Mucosa of descending colon (tissue), 3 donors: ENCODE data around the gene AKR1C3. TPM values are rescaled to one million over a fixed set of nuclear protein-coding genes. Genes with fewer than 3 reads are reported as not detected.

Experiments
- ATAC-seq: fragments of 200-7000 bp; cut with Tn5 transposase; one replicate; pipeline ENCODE4 v1.9.1; 2020; ENCODE audit warnings: mild to moderate bottlenecking, moderate library complexity
- DNase-seq, 3 donors: peaks; one replicate each; pipeline ENCODE4 v3.0.0-alpha.2; 2020
- H3K36me3 ChIP-seq: fragments of 200-600 bp; one replicate; pipeline ENCODE4 v1.8.0; 2021; ENCODE audit warnings: low read depth, mild to moderate bottlenecking
- H3K4me1 ChIP-seq: fragments of 200-600 bp; one replicate; pipeline ENCODE4 v1.8.0; 2021; ENCODE audit warnings: low read depth, mild to moderate bottlenecking
- H3K4me3 ChIP-seq: fragments of 200-600 bp; one replicate; pipeline ENCODE4 v1.8.0; 2021; ENCODE audit warnings: mild to moderate bottlenecking
- H3K9me3 ChIP-seq: fragments of 200-600 bp; one replicate; pipeline ENCODE4 v1.8.0; 2021; ENCODE audit warnings: mild to moderate bottlenecking
- intact Hi-C, 2 donors: fragments of 100-400 bp; cut with DNase I in 1 of 2; cut with micrococcal nuclease in 1 of 2; formaldehyde crosslinking; loops; one replicate each; pipeline versions ENCODE4 v1.11.0 to v1.11.1; 2022; cut with DNase I, micrococcal nuclease
- total RNA-seq, 3 donors: library from RNA; stranded (reverse); fragmentation: NEBNext Ultra II Directional in 2 of 3; extraction: Animal tissue kit (Norgen Biotek cat#: 25700) in 2 of 3; gene quantifications; one replicate each; pipeline versions ENCODE4 v1.2.1 to v1.2.4, GENCODE V29; 2021 to 2023
- TF ChIP-seq, protein P1 (sequence below): fragments of 200-600 bp; IDR thresholded peaks from one replicate; pipeline ENCODE4 v1.8.0; 2022; ENCODE audit warnings: antibody characterized with exemption, mild to moderate bottlenecking
- donor health status: DM: no; HTN: no; CAD: no; lungs with moderate emphysema.
- donor health status: DM: no; HTN: no; CAD: no.
- donor health status: DM: no; HTN: yes; CAD: no.

Gene AKR1C3
- total RNA-seq, 3 donors from 2014 or later, result 110 to 384 (median 308) TPM

DNA sequence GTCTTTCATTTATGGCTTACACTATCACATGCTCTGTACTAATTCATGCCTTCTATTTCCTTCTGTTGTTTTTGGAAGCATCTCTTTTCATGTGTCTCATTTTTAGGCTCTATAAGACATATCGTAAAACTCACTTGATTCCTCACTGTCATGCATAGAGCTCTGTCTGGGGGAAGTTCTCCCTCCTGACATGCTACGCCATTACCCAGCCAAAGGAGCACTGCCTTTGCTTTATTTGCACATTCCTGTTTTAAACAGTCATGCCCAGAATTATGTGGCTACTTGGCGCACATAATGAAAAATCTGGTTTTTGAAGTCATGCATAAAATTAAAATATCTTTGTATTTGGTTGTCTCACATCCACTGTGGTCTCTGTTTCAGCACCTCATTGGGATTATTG is 17.6 kb upstream of the AKR1C3 start:
- H3K9me3 ChIP-seq, result no peaks in the 10 kb centered on the region
- ATAC-seq (no peak), DNase-seq (no peak)
- H3K4me1 ChIP-seq, result peaks cover 7% of the 10 kb centered on the region
- H3K36me3 ChIP-seq, result no peaks in the 10 kb centered on the region
- TF ChIP-seq, protein P1, sequence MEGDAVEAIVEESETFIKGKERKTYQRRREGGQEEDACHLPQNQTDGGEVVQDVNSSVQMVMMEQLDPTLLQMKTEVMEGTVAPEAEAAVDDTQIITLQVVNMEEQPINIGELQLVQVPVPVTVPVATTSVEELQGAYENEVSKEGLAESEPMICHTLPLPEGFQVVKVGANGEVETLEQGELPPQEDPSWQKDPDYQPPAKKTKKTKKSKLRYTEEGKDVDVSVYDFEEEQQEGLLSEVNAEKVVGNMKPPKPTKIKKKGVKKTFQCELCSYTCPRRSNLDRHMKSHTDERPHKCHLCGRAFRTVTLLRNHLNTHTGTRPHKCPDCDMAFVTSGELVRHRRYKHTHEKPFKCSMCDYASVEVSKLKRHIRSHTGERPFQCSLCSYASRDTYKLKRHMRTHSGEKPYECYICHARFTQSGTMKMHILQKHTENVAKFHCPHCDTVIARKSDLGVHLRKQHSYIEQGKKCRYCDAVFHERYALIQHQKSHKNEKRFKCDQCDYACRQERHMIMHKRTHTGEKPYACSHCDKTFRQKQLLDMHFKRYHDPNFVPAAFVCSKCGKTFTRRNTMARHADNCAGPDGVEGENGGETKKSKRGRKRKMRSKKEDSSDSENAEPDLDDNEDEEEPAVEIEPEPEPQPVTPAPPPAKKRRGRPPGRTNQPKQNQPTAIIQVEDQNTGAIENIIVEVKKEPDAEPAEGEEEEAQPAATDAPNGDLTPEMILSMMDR, result no peak
- intact Hi-C loops, result no loop called here
- H3K4me3 ChIP-seq, result no peak overlapping the region

DNA sequence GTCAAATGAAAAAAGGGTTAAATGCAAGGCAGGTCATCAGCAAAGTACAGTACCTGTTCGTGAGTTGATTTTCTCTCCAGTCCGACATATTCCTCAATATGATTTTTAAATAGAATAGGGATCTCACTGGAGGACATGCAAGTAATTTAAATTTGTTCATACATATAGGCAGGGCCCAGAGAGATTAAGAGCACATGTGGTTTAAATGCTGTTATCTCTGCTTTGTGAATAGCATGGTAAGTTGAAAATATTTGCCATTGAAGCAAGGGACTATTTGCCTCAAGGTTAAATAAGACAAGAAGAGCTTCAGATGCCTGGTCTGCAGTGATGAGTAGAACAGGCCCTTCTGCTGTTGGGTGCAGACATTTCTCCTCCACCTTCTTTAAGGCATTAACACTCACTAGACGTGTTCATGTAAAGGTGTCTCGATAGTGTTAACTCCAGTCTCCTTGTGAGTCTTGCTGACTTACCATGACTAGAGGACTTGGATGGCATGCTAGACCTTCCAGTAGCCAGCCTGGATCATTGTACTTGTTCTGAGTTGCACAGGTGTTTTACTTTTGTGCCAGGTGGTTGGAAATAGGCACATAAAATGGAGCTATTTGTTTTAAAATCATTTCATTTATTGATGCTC is 15.6 kb upstream of the AKR1C3 start:
- TF ChIP-seq, protein P1, result no peak
- no peak for DNase-seq
- intact Hi-C loops, result no loop called here
- Histone ChIP-seq H3K4me3 (no peak overlapping the region), H3K4me1 (no peaks in the 10 kb centered on the region), H3K36me3 (no peaks in the 10 kb centered on the region), H3K9me3 (no peaks in the 10 kb centered on the region)
- ATAC-seq, result no peak

DNA sequence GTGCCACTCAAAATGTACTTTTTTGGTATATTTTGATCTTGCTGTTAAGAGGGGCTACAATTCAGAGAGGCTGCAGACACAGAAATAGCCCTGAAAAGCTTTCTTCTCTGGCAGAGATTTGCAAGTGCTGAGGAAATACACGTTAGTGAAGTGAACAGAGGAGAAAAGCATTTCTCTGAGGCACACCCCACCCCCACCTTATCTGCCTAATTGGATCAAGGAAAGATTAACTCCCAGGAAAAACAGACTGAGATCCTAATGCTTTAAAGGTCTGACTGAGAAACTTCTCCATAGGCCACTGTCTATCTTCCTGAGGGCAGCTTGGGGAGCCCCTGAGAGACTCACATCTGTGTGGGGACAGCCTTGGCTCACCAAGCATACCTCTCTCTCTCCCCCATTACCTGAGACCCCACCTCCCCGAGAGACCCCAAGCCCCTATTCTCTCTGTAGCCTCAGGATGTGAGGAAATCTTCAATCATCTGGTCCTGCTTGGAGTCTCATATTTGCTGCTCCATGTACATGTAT is 14.8 kb upstream of the AKR1C3 start:
- intact Hi-C loops, result no loop called here
- Histone ChIP-seq H3K4me1 (no peaks in the 10 kb centered on the region), H3K4me3 (no peak overlapping the region), H3K36me3 (no peaks in the 10 kb centered on the region), H3K9me3 (no peaks in the 10 kb centered on the region)
- TF ChIP-seq, protein P1, result no peak
- ATAC-seq (no peak), DNase-seq (no peak)

DNA sequence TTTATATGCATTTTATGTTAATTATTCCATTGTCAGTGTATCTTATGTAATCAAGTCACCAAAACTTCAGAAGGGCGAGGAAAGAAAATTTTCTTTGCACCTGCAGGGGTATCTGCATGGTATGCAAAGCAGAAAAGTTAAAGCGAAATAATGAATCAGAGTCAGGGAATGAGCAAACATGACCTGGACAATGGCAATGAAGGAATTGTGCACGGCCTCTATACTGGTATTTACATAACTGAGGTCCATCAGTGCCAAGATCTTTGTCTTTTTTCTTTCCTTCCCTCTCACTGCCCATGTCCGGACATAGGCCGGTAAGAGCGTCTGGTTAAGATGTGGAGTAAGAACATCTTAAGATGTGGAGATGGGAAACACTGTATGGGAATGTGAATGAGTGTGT is 14.4 kb upstream of the AKR1C3 start:
- ATAC-seq (no peak), DNase-seq (no peak)
- TF ChIP-seq, protein P1, result no peak
- no peaks in the 10 kb centered on the region for H3K9me3 ChIP-seq
- H3K4me1 ChIP-seq, result no peaks in the 10 kb centered on the region
- no peak overlapping the region for H3K4me3 ChIP-seq
- intact Hi-C loops, result no loop called here
- H3K36me3 ChIP-seq, result no peaks in the 10 kb centered on the region

DNA sequence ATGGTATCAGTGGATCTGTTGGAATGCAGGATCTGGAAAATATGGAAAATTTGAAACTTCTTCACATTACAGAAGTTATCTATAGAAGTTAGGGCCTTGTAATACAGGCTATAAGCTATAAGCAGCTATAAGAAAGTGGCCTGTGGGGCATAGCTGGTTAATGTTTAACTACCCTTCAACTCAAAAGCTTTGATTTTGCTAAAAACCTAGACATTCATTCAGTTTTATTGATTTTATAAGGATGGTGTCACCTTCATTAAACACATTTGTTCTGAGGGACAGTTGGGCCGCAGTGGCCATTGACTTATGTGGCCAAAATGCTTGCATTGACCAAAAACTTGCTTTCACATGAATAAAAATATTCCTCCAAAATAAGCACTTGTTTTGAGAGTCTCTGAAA is 13.1 kb upstream of the AKR1C3 start:
- DNase-seq (no peak), ATAC-seq (no peak)
- Histone ChIP-seq H3K9me3 (no peaks in the 10 kb centered on the region), H3K36me3 (no peaks in the 10 kb centered on the region), H3K4me3 (no peak overlapping the region), H3K4me1 (no peaks in the 10 kb centered on the region)
- intact Hi-C loops, result no loop called here
- TF ChIP-seq, protein P1, result no peak
